D341Med (cell line): Measurements from ENCODE around the gene MAN1C1.

Source experiments
- DNase-seq: peaks from one replicate; pipeline ENCODE4 v3.0.0; 2012; ENCODE audit warnings: low spot score

MAN1C1 gene

GRCh38 chr1:25763493-25763892, 146.9 kb downstream of the MAN1C1 start:
- DNase-seq, result no peak

GRCh38 chr1:25765136-25765922, 148.7 kb downstream of the MAN1C1 start:
- DNase-seq, result no peak

GRCh38 chr1:25765923-25766589, 149.5 kb downstream of the MAN1C1 start:
- DNase-seq, result no peak

- no peak for DNase-seq
Measured at GRCh38 chr1:25766721-25767436, 150.3 kb downstream of the MAN1C1 start.

- DNase-seq, result no peak
Measured at GRCh38 chr1:25767437-25767770, 150.8 kb downstream of the MAN1C1 start.

GRCh38 chr1:25768999-25769398, 152.4 kb downstream of the MAN1C1 start:
- DNase-seq, result no peak

DNA sequence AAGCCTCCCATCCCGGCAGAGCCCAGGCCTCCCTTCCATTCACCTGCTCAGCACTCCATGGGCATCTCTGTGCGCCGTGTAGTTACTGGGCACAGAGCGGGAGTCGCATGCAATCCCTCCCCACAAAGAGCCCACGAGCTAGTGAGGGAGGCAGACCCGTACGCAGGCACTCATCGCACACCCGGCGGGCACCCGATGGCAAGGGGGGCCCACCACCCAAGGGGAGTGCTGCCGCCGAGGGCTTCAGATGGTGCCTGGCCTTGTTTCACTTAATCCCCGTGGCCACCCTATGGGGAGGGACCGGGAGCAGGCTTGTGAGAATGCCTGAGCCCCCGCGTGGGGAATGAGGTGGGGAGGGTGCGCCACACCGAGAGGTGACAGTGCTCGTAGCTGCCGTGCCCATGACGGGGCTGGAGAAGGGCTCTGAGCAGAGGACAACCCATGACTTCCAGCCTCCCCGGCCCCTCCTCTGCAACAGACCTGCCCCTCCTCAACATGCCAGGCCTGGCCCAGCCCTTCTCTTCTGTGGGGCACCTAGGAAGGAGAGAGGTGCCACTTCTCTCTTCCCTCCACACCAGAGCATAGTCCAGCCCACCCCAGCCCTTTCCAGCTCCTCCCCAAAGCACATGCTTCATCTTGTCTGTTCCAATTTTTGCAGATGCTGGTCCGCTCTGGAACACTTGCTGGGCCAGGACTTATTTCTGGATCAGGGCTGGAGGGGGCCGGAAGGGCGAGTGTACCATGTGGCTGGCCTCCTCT, 153.2 kb downstream of the MAN1C1 start:
- DNase-seq, result no peak

DNA sequence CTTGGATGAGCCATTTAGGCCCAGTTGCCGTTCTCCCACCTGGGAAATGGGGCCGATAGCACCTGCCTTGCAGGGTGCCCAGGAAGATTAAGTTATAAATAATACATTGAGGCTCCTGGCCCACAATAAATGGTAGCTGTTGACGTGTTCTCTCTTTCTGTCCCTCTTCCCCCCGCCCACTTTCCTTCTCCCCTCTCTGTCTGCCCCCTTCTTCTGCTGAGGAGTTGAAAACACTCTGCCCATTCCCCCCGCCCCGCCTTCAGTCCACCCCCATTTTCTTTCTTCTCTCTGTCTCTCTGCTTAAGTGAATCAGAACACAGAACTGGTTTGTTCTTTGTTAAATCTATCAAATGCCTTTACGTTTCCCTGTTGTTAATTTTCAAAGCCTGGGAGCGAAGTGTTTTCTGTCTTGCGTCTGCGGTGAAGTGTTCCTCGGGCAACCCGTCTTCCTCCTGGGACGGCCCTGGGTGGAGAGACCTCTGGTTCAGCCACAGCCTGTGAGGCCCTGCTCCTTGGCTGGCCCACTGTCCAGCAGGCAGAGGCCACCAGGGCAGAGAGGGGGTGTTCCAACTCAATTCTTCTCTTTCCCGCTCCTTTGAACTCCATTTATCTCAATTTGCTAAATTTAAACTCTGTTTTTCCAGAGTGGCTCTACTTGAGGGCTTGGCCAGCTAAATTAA, 154.1 kb downstream of the MAN1C1 start:
- no peak for DNase-seq

- DNase-seq, result no peak
Measured at GRCh38 chr1:25771221-25772114, 154.9 kb downstream of the MAN1C1 start.

- no peak for DNase-seq
Measured at GRCh38 chr1:25772164-25772563, 155.6 kb downstream of the MAN1C1 start.

DNA sequence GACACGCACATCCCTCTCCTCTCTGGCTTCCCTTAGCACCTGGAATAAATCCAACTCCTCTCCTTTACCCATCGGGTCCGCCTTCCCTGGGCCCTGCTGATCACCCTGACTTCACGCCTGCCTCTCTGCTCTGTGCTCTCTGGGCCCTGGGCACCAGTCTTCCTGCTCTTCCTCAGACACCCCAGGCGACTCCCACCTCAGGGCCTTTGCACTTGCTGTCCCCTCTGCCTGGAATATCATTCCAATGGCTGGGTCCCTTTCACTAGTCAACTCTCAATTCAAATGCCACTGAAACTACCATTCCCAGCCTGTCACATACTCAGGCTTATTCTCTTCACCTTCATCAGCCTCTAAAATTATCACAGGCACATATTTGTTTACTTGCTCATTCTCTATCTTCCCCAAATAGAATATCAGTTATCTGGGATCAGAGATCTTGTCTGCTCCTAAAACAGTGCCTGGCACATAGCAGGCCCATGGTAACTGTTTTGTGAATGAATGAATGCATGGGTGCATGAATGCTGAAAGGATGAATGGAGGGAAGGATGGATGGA, 156.2 kb downstream of the MAN1C1 start:
- no peak for DNase-seq

- no peak for DNase-seq
Measured at GRCh38 chr1:25773441-25774125, 157.0 kb downstream of the MAN1C1 start.

- no peak for DNase-seq
Measured at GRCh38 chr1:25774206-25774803, 157.7 kb downstream of the MAN1C1 start.

DNA sequence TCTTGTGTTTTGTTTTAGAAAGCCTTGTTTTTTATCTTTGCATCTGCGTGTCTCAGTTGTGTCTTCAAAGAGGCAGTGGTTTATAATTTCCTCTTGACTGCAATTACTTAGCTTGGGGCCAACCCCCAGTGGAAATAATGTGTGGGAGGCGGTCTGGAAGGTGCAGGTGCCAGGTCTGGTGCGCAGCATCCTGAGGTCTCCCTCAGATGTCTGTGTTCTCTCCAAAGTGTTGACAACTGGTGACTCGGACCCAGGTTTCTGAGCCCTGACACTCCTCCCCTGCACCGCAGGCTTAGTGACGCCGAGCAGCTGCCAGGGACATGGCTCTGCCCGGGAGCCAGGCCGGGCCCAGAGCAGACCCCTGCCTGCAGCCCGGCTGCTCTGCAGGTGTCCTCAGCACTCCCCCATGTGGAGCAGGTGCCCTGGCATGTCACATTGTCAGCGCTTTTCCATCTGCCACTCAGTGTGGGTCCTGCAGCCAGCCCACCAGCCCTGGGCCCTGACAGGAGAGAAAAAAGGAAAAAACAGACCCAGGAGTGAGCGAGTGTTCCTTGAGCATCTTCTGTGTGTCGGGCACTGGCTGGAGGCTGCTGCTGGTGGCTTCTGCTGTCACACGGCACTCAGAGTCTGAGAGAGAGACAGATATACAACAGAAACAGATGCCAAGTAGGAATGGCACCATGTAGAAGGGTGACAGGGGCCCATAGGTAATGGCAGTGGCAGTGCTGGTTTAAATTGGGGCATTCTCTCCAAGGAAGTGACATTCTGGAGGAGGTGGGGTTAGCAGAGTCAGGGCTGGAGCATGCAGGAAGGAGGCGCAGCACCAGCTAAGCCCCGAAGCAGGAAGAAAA, 158.6 kb downstream of the MAN1C1 start:
- no peak for DNase-seq

DNA sequence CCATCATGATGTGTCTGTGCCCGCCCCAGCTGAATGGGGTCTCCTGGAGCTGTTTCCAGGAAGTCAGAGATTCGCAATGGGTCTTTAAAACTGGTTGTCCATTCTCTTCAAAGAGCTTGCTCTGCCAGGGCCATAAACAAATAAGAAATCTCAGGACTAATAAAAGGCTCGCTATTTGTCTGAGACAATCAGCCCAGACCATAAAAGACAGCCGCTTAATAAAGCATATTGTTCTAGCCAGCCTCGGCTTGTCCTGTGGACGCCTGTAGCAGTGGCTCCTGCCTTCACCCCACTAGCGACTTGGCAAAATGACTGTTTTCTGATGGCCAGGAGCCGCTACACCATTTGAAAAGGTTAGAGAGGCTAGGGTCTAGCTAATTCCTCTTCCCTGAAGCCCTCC, 162.8 kb downstream of the MAN1C1 start:
- DNase-seq, result no peak

DNA sequence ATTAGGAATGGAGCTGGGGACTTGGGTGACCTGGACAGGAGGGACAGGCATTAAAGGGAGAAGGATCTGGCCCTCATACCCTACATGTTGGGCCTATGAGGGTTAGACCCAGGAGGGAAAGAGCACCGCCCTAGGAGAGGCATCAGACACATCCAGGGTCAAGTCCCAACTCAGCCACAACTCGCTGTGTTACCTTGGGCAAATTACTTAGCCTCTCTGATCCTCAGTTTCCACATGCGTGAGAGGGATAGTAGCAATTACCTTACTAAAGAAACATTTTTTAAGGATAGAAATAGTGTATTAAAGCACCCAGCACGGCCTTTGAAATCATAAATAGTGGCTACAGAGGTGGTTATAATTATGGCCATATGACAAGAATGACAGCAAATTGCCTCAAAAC, 163.3 kb downstream of the MAN1C1 start:
- DNase-seq, result no peak

DNA sequence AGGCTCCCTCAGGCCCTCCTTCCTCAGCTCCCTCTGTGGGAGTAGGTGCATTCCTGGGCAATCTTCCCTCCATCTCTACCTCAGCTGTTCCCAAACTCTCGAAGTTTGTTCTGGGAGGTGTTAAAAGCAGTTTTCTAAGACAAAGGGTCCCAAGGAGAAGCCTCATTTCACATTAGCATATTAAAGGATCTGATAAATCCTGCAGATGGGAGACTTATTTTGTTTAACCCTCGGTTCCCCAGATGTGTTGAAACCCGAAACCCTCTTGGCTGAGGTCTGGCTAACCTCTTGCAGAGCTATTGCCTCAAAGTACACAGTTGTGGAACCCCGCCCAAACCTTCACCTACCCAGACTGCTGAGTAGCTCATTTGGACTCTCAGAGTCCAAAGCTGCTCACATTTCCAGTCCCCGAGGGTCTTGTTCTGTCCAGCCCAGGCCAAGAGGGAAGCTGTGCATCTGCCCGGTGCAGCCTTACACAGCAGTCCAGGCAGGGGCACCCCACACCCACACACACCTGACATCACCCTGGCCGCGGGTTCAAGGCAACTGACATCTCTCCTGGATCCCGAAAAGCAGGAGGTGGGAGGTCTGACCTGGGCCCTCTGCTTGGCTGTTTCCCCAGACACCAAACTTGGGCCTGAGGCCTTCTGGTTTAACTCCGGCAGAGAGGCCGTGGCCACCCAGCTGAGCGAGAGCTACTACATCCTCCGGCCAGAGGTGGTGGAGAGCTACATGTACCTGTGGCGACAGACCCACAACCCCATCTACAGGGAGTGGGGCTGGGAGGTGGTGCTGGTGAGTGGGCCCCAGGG, 163.9 kb downstream of the MAN1C1 start:
- DNase-seq, result no peak

DNA sequence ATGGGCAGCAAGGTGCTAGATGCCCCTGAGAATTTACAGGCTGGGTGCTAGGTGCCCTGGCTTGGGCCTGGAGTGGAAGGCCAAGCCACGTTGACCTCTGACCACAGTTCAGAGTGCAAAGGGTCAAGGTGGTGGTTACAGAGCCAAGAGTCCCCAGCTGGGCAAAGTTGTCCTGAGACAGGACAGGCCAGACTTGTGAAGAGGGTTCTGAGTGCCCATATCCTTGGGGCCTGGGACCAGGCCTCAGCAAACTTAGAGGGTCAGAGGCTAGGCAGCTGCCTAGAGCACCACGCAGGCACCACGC, 164.5 kb downstream of the MAN1C1 start:
- no peak for DNase-seq
